ENCODE measurements around the gene CXCL13.

The CXCL13 gene

GRCh38 chr4:77601614-77602187 lies 3.9 kb upstream of the CXCL13 start:
- Histone ChIP-seq H3K4me3 (ENCODE audit: extremely low read depth, insufficient read depth, low read length, poor library complexity, severe bottlenecking) (no peak overlapping the region), H3K9me3 (ENCODE audit: control insufficient read depth, low read length) (no peaks in the 10 kb centered on the region), H3K27ac (ENCODE audit: low read depth, low read length, severe bottlenecking) (no peak overlapping the region), H3K36me3 (ENCODE audit: control insufficient read depth, insufficient read depth, low read length) (no peaks in the 10 kb centered on the region), H3K4me1 (ENCODE audit: control insufficient read depth, insufficient read depth, low read length, poor library complexity, severe bottlenecking) (no peaks in the 10 kb centered on the region)
- 40 to 100% methylated on average over 1 to 2 of the region's 4 CpGs for WGBS, 2 experiments (ENCODE audit: insufficient coverage in 2 of 2)

- 88 to 94% methylated on average over 4 to 5 of the region's 7 CpGs for WGBS, 2 experiments (ENCODE audit: insufficient coverage in 2 of 2)
- Histone ChIP-seq H3K27ac (ENCODE audit: low read depth, low read length, severe bottlenecking) (no peak overlapping the region), H3K36me3 (ENCODE audit: control insufficient read depth, insufficient read depth, low read length) (no peaks in the 10 kb centered on the region), H3K4me3 (ENCODE audit: extremely low read depth, insufficient read depth, low read length, poor library complexity, severe bottlenecking) (no peak overlapping the region), H3K9me3 (ENCODE audit: control insufficient read depth, low read length) (no peaks in the 10 kb centered on the region), H3K4me1 (ENCODE audit: control insufficient read depth, insufficient read depth, low read length, poor library complexity, severe bottlenecking) (no peaks in the 10 kb centered on the region)
These were observed 7.6 kb downstream of the CXCL13 start for GRCh38 chr4:77613267-77613666.

GRCh38 chr4:77615153-77615552 lies 9.5 kb downstream of the CXCL13 start:
- H3K4me1 ChIP-seq (ENCODE audit: control insufficient read depth, insufficient read depth, low read length, poor library complexity, severe bottlenecking), result no peaks in the 10 kb centered on the region
- no peaks in the 10 kb centered on the region for H3K9me3 ChIP-seq (ENCODE audit: control insufficient read depth, low read length)
- no peaks in the 10 kb centered on the region for H3K36me3 ChIP-seq (ENCODE audit: control insufficient read depth, insufficient read depth, low read length)
- H3K27ac ChIP-seq (ENCODE audit: low read depth, low read length, severe bottlenecking), result no peak overlapping the region
- 100% methylated on average over 3 of the region's 5 CpGs; no CpG with 5 or more reads in 1 of the 2 experiments for WGBS, 2 experiments (ENCODE audit: insufficient coverage in 2 of 2)
- no peak overlapping the region for H3K4me3 ChIP-seq (ENCODE audit: extremely low read depth, insufficient read depth, low read length, poor library complexity, severe bottlenecking)

- Histone ChIP-seq H3K27ac (ENCODE audit: low read depth, low read length, severe bottlenecking) (no peak overlapping the region), H3K4me1 (ENCODE audit: control insufficient read depth, insufficient read depth, low read length, poor library complexity, severe bottlenecking) (no peaks in the 10 kb centered on the region), H3K9me3 (ENCODE audit: control insufficient read depth, low read length) (no peaks in the 10 kb centered on the region), H3K4me3 (ENCODE audit: extremely low read depth, insufficient read depth, low read length, poor library complexity, severe bottlenecking) (no peak overlapping the region), H3K36me3 (ENCODE audit: control insufficient read depth, insufficient read depth, low read length) (no peaks in the 10 kb centered on the region)
- WGBS, 2 experiments (ENCODE audit: insufficient coverage in 2 of 2), result 94% methylated on average over 3 of the region's 5 CpGs
These were observed 11.6 kb downstream of the CXCL13 start for GRCh38 chr4:77617203-77617602.

- H3K4me3 ChIP-seq (ENCODE audit: extremely low read depth, insufficient read depth, low read length, poor library complexity, severe bottlenecking), result no peak overlapping the region
- WGBS, 2 experiments (ENCODE audit: insufficient coverage in 2 of 2), result 17 to 19% methylated on average over 12 of the region's 12 CpGs
- no peaks in the 10 kb centered on the region for H3K9me3 ChIP-seq (ENCODE audit: control insufficient read depth, low read length)
- H3K27ac ChIP-seq (ENCODE audit: low read depth, low read length, severe bottlenecking), result no peak overlapping the region
- no peaks in the 10 kb centered on the region for H3K36me3 ChIP-seq (ENCODE audit: control insufficient read depth, insufficient read depth, low read length)
- H3K4me1 ChIP-seq (ENCODE audit: control insufficient read depth, insufficient read depth, low read length, poor library complexity, severe bottlenecking), result no peaks in the 10 kb centered on the region
These were observed 13.0 kb downstream of the CXCL13 start for GRCh38 chr4:77618383-77619241.

GRCh38 chr4:77619408-77619807 lies 13.8 kb downstream of the CXCL13 start:
- no peaks in the 10 kb centered on the region for H3K4me1 ChIP-seq (ENCODE audit: control insufficient read depth, insufficient read depth, low read length, poor library complexity, severe bottlenecking)
- no peak overlapping the region for H3K4me3 ChIP-seq (ENCODE audit: extremely low read depth, insufficient read depth, low read length, poor library complexity, severe bottlenecking)
- WGBS, 2 experiments (ENCODE audit: insufficient coverage in 2 of 2), result no CpG with 5 or more reads among the region's 1 CpG
- no peak overlapping the region for H3K27ac ChIP-seq (ENCODE audit: low read depth, low read length, severe bottlenecking)
- no peaks in the 10 kb centered on the region for H3K9me3 ChIP-seq (ENCODE audit: control insufficient read depth, low read length)
- H3K36me3 ChIP-seq (ENCODE audit: control insufficient read depth, insufficient read depth, low read length), result no peaks in the 10 kb centered on the region

- no peak overlapping the region for H3K27ac ChIP-seq (ENCODE audit: low read depth, low read length, severe bottlenecking)
- no peaks in the 10 kb centered on the region for H3K9me3 ChIP-seq (ENCODE audit: control insufficient read depth, low read length)
- H3K36me3 ChIP-seq (ENCODE audit: control insufficient read depth, insufficient read depth, low read length), result no peaks in the 10 kb centered on the region
- no peak overlapping the region for H3K4me3 ChIP-seq (ENCODE audit: extremely low read depth, insufficient read depth, low read length, poor library complexity, severe bottlenecking)
- no peaks in the 10 kb centered on the region for H3K4me1 ChIP-seq (ENCODE audit: control insufficient read depth, insufficient read depth, low read length, poor library complexity, severe bottlenecking)
These were observed 15.6 kb downstream of the CXCL13 start for GRCh38 chr4:77621254-77621653.

- Histone ChIP-seq H3K36me3 (ENCODE audit: control insufficient read depth, insufficient read depth, low read length) (no peaks in the 10 kb centered on the region), H3K9me3 (ENCODE audit: control insufficient read depth, low read length) (no peaks in the 10 kb centered on the region), H3K27ac (ENCODE audit: low read depth, low read length, severe bottlenecking) (no peak overlapping the region), H3K4me3 (ENCODE audit: extremely low read depth, insufficient read depth, low read length, poor library complexity, severe bottlenecking) (no peak overlapping the region), H3K4me1 (ENCODE audit: control insufficient read depth, insufficient read depth, low read length, poor library complexity, severe bottlenecking) (no peaks in the 10 kb centered on the region)
- WGBS, 2 experiments (ENCODE audit: insufficient coverage in 2 of 2), result no CpG with 5 or more reads among the region's 2 CpGs
These were observed 17.5 kb downstream of the CXCL13 start for GRCh38 chr4:77623091-77623490.

- H3K27ac ChIP-seq (ENCODE audit: low read depth, low read length, severe bottlenecking), result no peak overlapping the region
- no peaks in the 10 kb centered on the region for H3K4me1 ChIP-seq (ENCODE audit: control insufficient read depth, insufficient read depth, low read length, poor library complexity, severe bottlenecking)
- no peak overlapping the region for H3K4me3 ChIP-seq (ENCODE audit: extremely low read depth, insufficient read depth, low read length, poor library complexity, severe bottlenecking)
- no peaks in the 10 kb centered on the region for H3K36me3 ChIP-seq (ENCODE audit: control insufficient read depth, insufficient read depth, low read length)
- no peaks in the 10 kb centered on the region for H3K9me3 ChIP-seq (ENCODE audit: control insufficient read depth, low read length)
- 78 to 87% methylated on average over 4 of the region's 4 CpGs for WGBS, 2 experiments (ENCODE audit: insufficient coverage in 2 of 2)
These were observed 18.6 kb downstream of the CXCL13 start for GRCh38 chr4:77624213-77624612.

GRCh38 chr4:77625485-77625884 lies 19.9 kb downstream of the CXCL13 start:
- WGBS, 2 experiments (ENCODE audit: insufficient coverage in 2 of 2), result 79 to 90% methylated on average over 4 of the region's 5 CpGs
- no peaks in the 10 kb centered on the region for H3K36me3 ChIP-seq (ENCODE audit: control insufficient read depth, insufficient read depth, low read length)

GRCh38 chr4:77629885-77630284 lies 24.3 kb downstream of the CXCL13 start:
- no CpG with 5 or more reads among the region's 2 CpGs for WGBS, 2 experiments (ENCODE audit: insufficient coverage in 2 of 2)
- Histone ChIP-seq H3K36me3 (ENCODE audit: control insufficient read depth, insufficient read depth, low read length) (no peaks in the 10 kb centered on the region), H3K4me1 (ENCODE audit: control insufficient read depth, insufficient read depth, low read length, poor library complexity, severe bottlenecking) (no peaks in the 10 kb centered on the region), H3K9me3 (ENCODE audit: control insufficient read depth, low read length) (no peaks in the 10 kb centered on the region), H3K27ac (ENCODE audit: low read depth, low read length, severe bottlenecking) (no peak overlapping the region), H3K4me3 (ENCODE audit: extremely low read depth, insufficient read depth, low read length, poor library complexity, severe bottlenecking) (no peak overlapping the region)

More at GRCh38 chr4:77625485-77625884, 19.9 kb downstream of the CXCL13 start:
- no peaks in the 10 kb centered on the region for H3K9me3 ChIP-seq (ENCODE audit: control insufficient read depth, low read length)
- no peaks in the 10 kb centered on the region for H3K4me1 ChIP-seq (ENCODE audit: control insufficient read depth, insufficient read depth, low read length, poor library complexity, severe bottlenecking)
- no peak overlapping the region for H3K4me3 ChIP-seq (ENCODE audit: extremely low read depth, insufficient read depth, low read length, poor library complexity, severe bottlenecking)
- H3K27ac ChIP-seq (ENCODE audit: low read depth, low read length, severe bottlenecking), result no peak overlapping the region
